Measurements from ENCODE around the gene PTPRT.

Gene PTPRT

GRCh38 chr20:43231829-43232228 lies 42.1 kb upstream of the PTPRT start:
- H4K5ac ChIP-seq (ENCODE audit: low read length): no peak overlapping the region
- H2BK120ac ChIP-seq (ENCODE audit: low read depth, low read length): no peak overlapping the region
- no CpG with 5 or more reads among the region's 1 CpG for WGBS (ENCODE audit: extremely low coverage, insufficient coverage, low lambda C conversion rate)
- no peak overlapping the region for H2AK5ac ChIP-seq (ENCODE audit: low read length)
- no peaks in the 10 kb centered on the region for H3K27me3 ChIP-seq (ENCODE audit: insufficient read depth, low read length, poor library complexity)
- H3K9ac ChIP-seq (ENCODE audit: low read length): no peak overlapping the region
- H3K18ac ChIP-seq (ENCODE audit: low read length): no peak overlapping the region
- no peaks in the 10 kb centered on the region for H3K36me3 ChIP-seq (ENCODE audit: control insufficient read depth, insufficient read depth, low read length)
- H2BK5ac ChIP-seq (ENCODE audit: low read length): no peak overlapping the region
- H3K27ac ChIP-seq (ENCODE audit: low read depth, low read length): no peak overlapping the region
- H3K4me3 ChIP-seq (ENCODE audit: low read length): no peak overlapping the region
- no peaks in the 10 kb centered on the region for H3K79me1 ChIP-seq (ENCODE audit: low read length)
- no peak overlapping the region for H4K8ac ChIP-seq (ENCODE audit: low read depth, low read length)
- H2BK15ac ChIP-seq (replicated peaks; ENCODE audit: low read depth): no peak overlapping the region
- no peaks in the 10 kb centered on the region for H3K79me2 ChIP-seq (ENCODE audit: control insufficient read depth, insufficient read depth, low read length)
- no peak overlapping the region for H3K56ac ChIP-seq (ENCODE audit: low read length)
- H3K4ac ChIP-seq (ENCODE audit: low read depth, low read length): no peak overlapping the region
- DNase-seq: no peak
- no peak overlapping the region for H3K23ac ChIP-seq (ENCODE audit: low read length)
- H3K4me1 ChIP-seq (ENCODE audit: control insufficient read depth, low read depth, low read length): no peaks in the 10 kb centered on the region
- H3K4me2 ChIP-seq (ENCODE audit: low read length): no peak overlapping the region

DNA sequence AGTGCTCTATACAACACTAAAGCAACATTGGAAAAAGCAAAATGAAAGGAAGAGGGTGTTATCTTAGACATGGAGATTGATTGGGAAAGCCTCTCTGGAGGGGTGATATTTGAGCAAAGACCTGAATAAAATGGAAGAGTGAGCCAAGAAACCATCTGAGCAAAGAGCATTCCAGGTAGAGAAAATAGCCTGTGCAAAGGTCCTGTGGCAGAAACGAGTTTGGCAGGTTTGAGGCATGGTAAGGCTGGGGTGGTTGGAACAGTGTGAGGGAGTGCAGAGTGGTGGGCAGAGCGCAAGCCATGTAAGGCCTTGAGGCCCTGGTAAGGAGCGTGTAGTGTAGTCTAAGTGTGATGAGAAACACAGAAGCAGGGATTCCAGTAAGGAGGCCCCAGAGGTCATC lies 40.0 kb upstream of the PTPRT start:
- DNase-seq: no peak
- Histone ChIP-seq H2BK5ac (ENCODE audit: low read length) (no peak overlapping the region), H4K8ac (ENCODE audit: low read depth, low read length) (no peak overlapping the region), H3K18ac (ENCODE audit: low read length) (no peak overlapping the region), H3K79me1 (ENCODE audit: low read length) (no peaks in the 10 kb centered on the region), H2AK5ac (ENCODE audit: low read length) (no peak overlapping the region), H3K27ac (ENCODE audit: low read depth, low read length) (no peak overlapping the region), H4K5ac (ENCODE audit: low read length) (no peak overlapping the region), H3K4ac (ENCODE audit: low read depth, low read length) (no peak overlapping the region), H2BK15ac (replicated peaks; ENCODE audit: low read depth) (no peak overlapping the region), H3K56ac (ENCODE audit: low read length) (no peak overlapping the region), H3K79me2 (ENCODE audit: control insufficient read depth, insufficient read depth, low read length) (no peaks in the 10 kb centered on the region), H3K23ac (ENCODE audit: low read length) (no peak overlapping the region), H3K9ac (ENCODE audit: low read length) (no peak overlapping the region), H2BK120ac (ENCODE audit: low read depth, low read length) (no peak overlapping the region), H3K4me2 (ENCODE audit: low read length) (no peak overlapping the region), H3K4me1 (ENCODE audit: control insufficient read depth, low read depth, low read length) (no peaks in the 10 kb centered on the region), H3K27me3 (ENCODE audit: insufficient read depth, low read length, poor library complexity) (no peaks in the 10 kb centered on the region), H3K36me3 (ENCODE audit: control insufficient read depth, insufficient read depth, low read length) (no peaks in the 10 kb centered on the region), H3K4me3 (ENCODE audit: low read length) (no peak overlapping the region)
- WGBS (ENCODE audit: extremely low coverage, insufficient coverage, low lambda C conversion rate): no CpG with 5 or more reads among the region's 3 CpGs

- no peak overlapping the region for H2AK5ac ChIP-seq (ENCODE audit: low read length)
- H2BK15ac ChIP-seq (replicated peaks; ENCODE audit: low read depth): no peak overlapping the region
- no peaks in the 10 kb centered on the region for H3K4me1 ChIP-seq (ENCODE audit: control insufficient read depth, low read depth, low read length)
- H3K27ac ChIP-seq (ENCODE audit: low read depth, low read length): no peak overlapping the region
- no peak overlapping the region for H4K8ac ChIP-seq (ENCODE audit: low read depth, low read length)
- H4K5ac ChIP-seq (ENCODE audit: low read length): no peak overlapping the region
- no peak overlapping the region for H3K4me3 ChIP-seq (ENCODE audit: low read length)
- H3K56ac ChIP-seq (ENCODE audit: low read length): no peak overlapping the region
- H3K36me3 ChIP-seq (ENCODE audit: control insufficient read depth, insufficient read depth, low read length): no peaks in the 10 kb centered on the region
- no peak overlapping the region for H3K4me2 ChIP-seq (ENCODE audit: low read length)
- no peak for DNase-seq
- no peak overlapping the region for H3K18ac ChIP-seq (ENCODE audit: low read length)
- H3K79me2 ChIP-seq (ENCODE audit: control insufficient read depth, insufficient read depth, low read length): no peaks in the 10 kb centered on the region
- H3K27me3 ChIP-seq (ENCODE audit: insufficient read depth, low read length, poor library complexity): no peaks in the 10 kb centered on the region
- WGBS (ENCODE audit: extremely low coverage, insufficient coverage, low lambda C conversion rate): no CpG with 5 or more reads among the region's 4 CpGs
- no peak overlapping the region for H3K9ac ChIP-seq (ENCODE audit: low read length)
- no peaks in the 10 kb centered on the region for H3K79me1 ChIP-seq (ENCODE audit: low read length)
- no peak overlapping the region for H3K4ac ChIP-seq (ENCODE audit: low read depth, low read length)
- H2BK120ac ChIP-seq (ENCODE audit: low read depth, low read length): no peak overlapping the region
- H3K23ac ChIP-seq (ENCODE audit: low read length): no peak overlapping the region
- no peak overlapping the region for H2BK5ac ChIP-seq (ENCODE audit: low read length)
Observed at GRCh38 chr20:43220612-43221011, 30.9 kb upstream of the PTPRT start.

DNA sequence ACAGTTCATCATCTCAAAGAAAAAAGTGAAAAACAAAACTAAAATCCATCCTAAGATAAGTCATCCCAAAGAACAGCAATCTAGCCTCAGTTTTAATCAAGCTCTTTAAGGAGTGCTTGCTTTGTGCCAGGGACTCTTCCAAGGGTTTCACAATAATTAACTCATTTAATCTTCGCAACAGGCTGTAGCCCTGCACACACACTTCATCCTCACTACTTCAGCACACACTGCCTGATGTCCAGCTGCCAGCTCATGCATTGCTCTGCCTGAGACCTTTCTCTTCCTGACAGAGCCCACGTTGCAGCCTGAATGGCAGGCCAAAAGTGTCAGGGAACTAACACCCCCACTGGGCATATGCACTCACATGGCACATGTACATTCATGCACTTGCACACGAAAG lies 21.2 kb upstream of the PTPRT start:
- DNase-seq: no peak
- Histone ChIP-seq H2AK5ac (ENCODE audit: low read length) (no peak overlapping the region), H3K79me2 (ENCODE audit: control insufficient read depth, insufficient read depth, low read length) (no peaks in the 10 kb centered on the region), H2BK120ac (ENCODE audit: low read depth, low read length) (no peak overlapping the region), H3K79me1 (ENCODE audit: low read length) (no peaks in the 10 kb centered on the region), H3K36me3 (ENCODE audit: control insufficient read depth, insufficient read depth, low read length) (no peaks in the 10 kb centered on the region), H3K4me1 (ENCODE audit: control insufficient read depth, low read depth, low read length) (no peaks in the 10 kb centered on the region), H3K4me3 (ENCODE audit: low read length) (no peak overlapping the region), H3K27me3 (ENCODE audit: insufficient read depth, low read length, poor library complexity) (no peaks in the 10 kb centered on the region), H4K5ac (ENCODE audit: low read length) (no peak overlapping the region), H3K9ac (ENCODE audit: low read length) (no peak overlapping the region), H2BK5ac (ENCODE audit: low read length) (no peak overlapping the region), H3K4ac (ENCODE audit: low read depth, low read length) (no peak overlapping the region), H2BK15ac (replicated peaks; ENCODE audit: low read depth) (no peak overlapping the region), H4K8ac (ENCODE audit: low read depth, low read length) (no peak overlapping the region), H3K27ac (ENCODE audit: low read depth, low read length) (no peak overlapping the region), H3K56ac (ENCODE audit: low read length) (no peak overlapping the region), H3K18ac (ENCODE audit: low read length) (no peak overlapping the region), H3K4me2 (ENCODE audit: low read length) (no peak overlapping the region), H3K23ac (ENCODE audit: low read length) (no peak overlapping the region)
- no CpG with 5 or more reads among the region's 3 CpGs for WGBS (ENCODE audit: extremely low coverage, insufficient coverage, low lambda C conversion rate)

GRCh38 chr20:43209831-43210230 lies 20.1 kb upstream of the PTPRT start:
- Histone ChIP-seq H2BK15ac (replicated peaks; ENCODE audit: low read depth) (no peak overlapping the region), H3K9ac (ENCODE audit: low read length) (no peak overlapping the region), H3K4me2 (ENCODE audit: low read length) (no peak overlapping the region), H3K27ac (ENCODE audit: low read depth, low read length) (no peak overlapping the region), H3K27me3 (ENCODE audit: insufficient read depth, low read length, poor library complexity) (no peaks in the 10 kb centered on the region), H4K5ac (ENCODE audit: low read length) (no peak overlapping the region), H2AK5ac (ENCODE audit: low read length) (no peak overlapping the region), H3K79me1 (ENCODE audit: low read length) (no peaks in the 10 kb centered on the region), H3K56ac (ENCODE audit: low read length) (no peak overlapping the region), H3K4me1 (ENCODE audit: control insufficient read depth, low read depth, low read length) (no peaks in the 10 kb centered on the region), H3K4me3 (ENCODE audit: low read length) (no peak overlapping the region), H3K4ac (ENCODE audit: low read depth, low read length) (no peak overlapping the region), H3K18ac (ENCODE audit: low read length) (no peak overlapping the region), H3K23ac (ENCODE audit: low read length) (no peak overlapping the region), H2BK120ac (ENCODE audit: low read depth, low read length) (no peak overlapping the region), H3K79me2 (ENCODE audit: control insufficient read depth, insufficient read depth, low read length) (no peaks in the 10 kb centered on the region), H2BK5ac (ENCODE audit: low read length) (no peak overlapping the region), H3K36me3 (ENCODE audit: control insufficient read depth, insufficient read depth, low read length) (no peaks in the 10 kb centered on the region), H4K8ac (ENCODE audit: low read depth, low read length) (no peak overlapping the region)
- DNase-seq: no peak
- no CpG with 5 or more reads among the region's 2 CpGs for WGBS (ENCODE audit: extremely low coverage, insufficient coverage, low lambda C conversion rate)

- H3K4me1 ChIP-seq (ENCODE audit: control insufficient read depth, low read depth, low read length): no peaks in the 10 kb centered on the region
- H4K8ac ChIP-seq (ENCODE audit: low read depth, low read length): no peak overlapping the region
- no peak overlapping the region for H2BK120ac ChIP-seq (ENCODE audit: low read depth, low read length)
- no peak overlapping the region for H3K4ac ChIP-seq (ENCODE audit: low read depth, low read length)
- H3K4me3 ChIP-seq (ENCODE audit: low read length): no peak overlapping the region
- no peak overlapping the region for H3K18ac ChIP-seq (ENCODE audit: low read length)
- H3K23ac ChIP-seq (ENCODE audit: low read length): no peak overlapping the region
- H3K79me2 ChIP-seq (ENCODE audit: control insufficient read depth, insufficient read depth, low read length): no peaks in the 10 kb centered on the region
- H3K56ac ChIP-seq (ENCODE audit: low read length): no peak overlapping the region
- no peak for DNase-seq
- no peak overlapping the region for H3K4me2 ChIP-seq (ENCODE audit: low read length)
- H2AK5ac ChIP-seq (ENCODE audit: low read length): no peak overlapping the region
- H2BK15ac ChIP-seq (replicated peaks; ENCODE audit: low read depth): no peak overlapping the region
- H3K27me3 ChIP-seq (ENCODE audit: insufficient read depth, low read length, poor library complexity): no peaks in the 10 kb centered on the region
- H4K5ac ChIP-seq (ENCODE audit: low read length): no peak overlapping the region
- H2BK5ac ChIP-seq (ENCODE audit: low read length): no peak overlapping the region
- no CpG with 5 or more reads among the region's 4 CpGs for WGBS (ENCODE audit: extremely low coverage, insufficient coverage, low lambda C conversion rate)
- no peaks in the 10 kb centered on the region for H3K36me3 ChIP-seq (ENCODE audit: control insufficient read depth, insufficient read depth, low read length)
- H3K9ac ChIP-seq (ENCODE audit: low read length): no peak overlapping the region
- no peaks in the 10 kb centered on the region for H3K79me1 ChIP-seq (ENCODE audit: low read length)
- H3K27ac ChIP-seq (ENCODE audit: low read depth, low read length): no peak overlapping the region
Observed at GRCh38 chr20:43205699-43206098, 16.0 kb upstream of the PTPRT start.

Data from mesendoderm (in vitro differentiated cells).